GM19438 (cell line): ENCODE results near the gene UROS.

Source experiments
- ATAC-seq: cut with Tn5 transposase; IDR thresholded peaks from one replicate; pipeline ENCODE4 v1.9.1; 2021; ENCODE audit warnings: low read depth; ENCODE audit not compliant: unreplicated experiment

The UROS gene

DNA sequence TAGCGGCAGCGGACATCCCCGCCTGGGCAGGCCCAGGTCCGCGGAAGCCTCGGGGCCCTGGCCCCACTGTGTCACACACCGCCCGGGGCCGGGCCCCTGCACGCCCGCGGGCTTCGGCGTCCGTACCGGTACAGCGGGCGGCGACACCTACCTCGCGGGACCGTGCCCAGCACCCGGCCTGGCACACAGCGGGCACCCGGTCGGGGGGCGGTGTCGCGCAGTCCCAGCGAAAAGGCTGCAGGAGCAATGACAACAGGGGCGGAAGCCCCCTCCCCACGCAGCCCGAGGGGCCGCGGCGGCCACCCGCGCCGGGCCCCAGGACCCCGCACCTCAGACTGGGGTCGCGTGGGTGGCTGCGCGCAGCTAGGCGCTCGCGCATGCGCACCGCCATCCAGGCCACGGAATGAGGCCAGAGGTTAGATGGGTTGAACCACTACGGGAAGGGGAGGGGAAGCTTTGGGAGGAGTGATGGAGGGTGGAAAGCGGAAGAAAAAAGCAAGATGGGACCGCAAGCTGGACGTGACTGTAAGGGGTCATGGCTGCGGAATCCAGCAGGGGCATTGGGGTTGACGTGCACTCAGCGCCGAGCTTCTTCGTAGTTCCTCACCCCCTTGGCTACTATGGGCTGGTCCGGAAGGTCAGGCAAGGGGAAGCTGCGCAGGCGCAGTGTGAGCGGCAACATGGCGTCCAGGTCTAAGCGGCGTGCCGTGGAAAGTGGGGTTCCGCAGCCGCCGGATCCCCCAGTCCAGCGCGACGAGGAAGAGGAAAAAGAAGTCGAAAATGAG, at the start of gene UROS, which contains the start of gene BCCIP:
Gene UROS, minus strand, starts transcription at position 381 of the 785 bp plus-strand sequence. CDS start 6,759 bp downstream, outside the sequence.
Gene BCCIP, plus strand, starts transcription at position 669 of the 785 bp plus-strand sequence. Its CDS starts 12 bp downstream, at position 681.
- peak; percentile 82 for ATAC-seq

- no peak for ATAC-seq
These were observed 48.3 kb upstream of the UROS start for GRCh38 chr10:125871338-125871737.

GRCh38 chr10:125868372-125868975, 45.4 kb upstream of the UROS start:
- no peak for ATAC-seq

DNA sequence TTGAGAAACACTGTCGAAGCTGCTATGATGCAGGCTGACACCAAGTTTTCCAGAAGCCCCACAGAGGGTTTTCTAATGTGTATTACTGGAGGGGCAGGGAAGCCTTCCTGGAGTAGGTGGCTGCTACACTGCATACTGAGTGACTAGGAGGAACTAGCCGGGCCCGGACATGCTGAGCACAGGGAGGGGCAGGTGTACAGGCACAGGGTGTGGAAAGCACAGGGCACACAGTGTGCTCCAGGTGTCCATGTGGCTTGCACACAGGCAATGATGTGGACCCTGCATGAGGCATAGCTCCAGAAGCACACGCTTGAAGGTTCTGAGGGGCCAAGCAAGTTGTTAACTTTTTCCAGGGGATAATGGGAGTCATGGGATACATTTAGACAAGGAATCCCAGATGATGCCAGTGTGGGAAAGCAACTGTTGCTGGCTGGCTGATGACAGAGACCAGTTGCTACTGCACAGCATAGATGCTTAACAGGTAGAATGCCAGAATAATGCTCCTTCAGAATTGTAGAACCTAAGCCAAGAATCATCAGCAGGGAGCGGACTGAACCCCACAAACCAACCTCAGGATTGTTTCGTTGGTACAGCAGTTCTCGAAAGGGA, 43.5 kb upstream of the UROS start:
- no peak for ATAC-seq

GRCh38 chr10:125865120-125865519, 42.1 kb upstream of the UROS start:
- ATAC-seq, result no peak

- no peak for ATAC-seq
These were observed 36.2 kb upstream of the UROS start for GRCh38 chr10:125859128-125859817.

DNA sequence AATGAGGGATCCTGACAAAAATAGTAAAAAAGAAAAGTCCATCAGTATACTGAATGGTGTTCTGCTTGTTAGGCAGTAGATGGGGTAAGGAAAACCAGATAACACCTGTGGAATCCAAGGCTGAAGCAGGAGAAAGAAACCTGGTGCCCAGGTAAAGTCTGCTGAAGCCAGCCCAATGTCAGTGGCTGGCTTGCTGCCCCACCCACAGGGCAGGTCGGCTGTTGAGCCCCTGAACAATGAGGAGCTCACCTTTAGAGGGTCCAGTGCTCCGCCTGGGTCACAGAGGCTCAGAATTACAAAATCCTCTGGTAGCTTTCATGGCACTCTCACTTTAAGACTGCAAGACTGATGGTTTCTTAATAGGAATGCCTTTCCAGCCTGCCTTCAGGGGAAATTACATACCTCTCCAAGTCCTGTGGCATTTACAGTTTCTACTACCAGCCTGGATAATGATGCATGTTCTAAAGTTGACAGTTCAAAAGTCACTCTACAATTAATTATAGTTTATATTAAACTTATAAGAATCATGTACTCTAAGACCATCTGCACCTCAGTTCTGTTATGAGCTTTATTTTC, 34.2 kb upstream of the UROS start:
- no peak for ATAC-seq

GRCh38 chr10:125852487-125852886, 29.4 kb upstream of the UROS start:
- ATAC-seq, result no peak

- ATAC-seq, result no peak
These were observed 28.0 kb upstream of the UROS start for GRCh38 chr10:125850766-125851731.

DNA sequence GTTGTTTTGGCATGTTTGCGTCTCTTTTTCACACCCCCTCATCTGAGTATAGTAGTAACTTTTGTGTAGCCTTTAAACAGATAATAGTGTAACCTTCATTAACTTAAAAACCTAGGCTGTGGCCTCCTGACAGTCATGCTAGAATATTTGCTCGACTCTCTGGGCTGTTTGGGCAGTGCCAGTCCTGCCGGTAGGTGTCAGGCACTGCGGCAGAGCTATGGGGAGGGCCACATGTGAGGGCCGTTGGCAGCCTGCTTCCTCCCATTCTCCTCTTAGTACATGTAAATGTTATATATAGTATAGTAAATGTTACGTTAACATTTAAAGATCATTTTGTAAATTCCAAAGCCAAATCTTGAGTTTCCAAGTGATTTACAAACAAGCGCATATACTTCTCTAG, 26.4 kb upstream of the UROS start:
- ATAC-seq, result no peak

- ATAC-seq, result no peak
These were observed 25.8 kb upstream of the UROS start for GRCh38 chr10:125848857-125849256.

DNA sequence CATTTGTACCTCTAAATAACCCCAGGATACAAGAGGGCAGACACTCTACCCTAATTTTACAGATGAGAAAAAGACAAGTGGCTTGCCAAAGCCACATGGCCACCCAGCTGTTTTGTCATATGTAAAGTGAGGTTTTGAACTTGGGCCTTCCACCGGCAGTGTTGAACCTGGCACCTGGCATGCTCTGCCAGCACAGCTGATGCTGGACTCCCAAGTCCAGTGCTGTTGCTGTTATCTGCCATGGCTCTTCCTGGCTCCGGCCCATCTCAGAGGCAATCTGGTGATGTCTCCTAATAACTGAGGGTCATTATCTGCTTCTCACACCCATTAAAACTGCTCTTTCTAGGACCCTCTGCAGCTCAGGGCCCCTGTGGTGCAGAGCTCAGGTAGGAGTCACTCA, 25.3 kb upstream of the UROS start:
- no peak for ATAC-seq

DNA sequence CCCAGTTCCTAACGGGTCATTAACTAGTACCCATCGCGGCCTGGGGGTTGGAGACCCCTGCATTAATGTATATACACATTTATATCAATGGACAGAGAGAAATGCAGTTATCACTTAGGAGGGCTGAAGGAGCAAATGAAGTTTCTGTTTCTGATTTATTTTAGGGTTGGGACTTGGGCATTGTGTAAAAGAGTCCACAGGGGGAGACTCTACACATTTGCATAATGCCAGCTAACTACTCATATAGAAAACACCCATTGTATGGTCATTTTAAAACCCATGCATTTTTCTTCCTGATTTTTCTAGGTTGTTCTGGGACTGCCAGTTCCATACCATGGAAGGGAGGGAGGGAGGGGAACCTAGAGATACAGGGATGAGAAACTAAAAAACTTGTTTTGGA, 23.8 kb upstream of the UROS start:
- ATAC-seq, result no peak

GRCh38 chr10:125845617-125846016, 22.6 kb upstream of the UROS start:
- no peak for ATAC-seq

- no peak for ATAC-seq
These were observed 21.7 kb upstream of the UROS start for GRCh38 chr10:125844751-125845221.

GRCh38 chr10:125843603-125844329, 20.7 kb upstream of the UROS start:
- ATAC-seq, result no peak

- ATAC-seq, result no peak
These were observed 17.9 kb upstream of the UROS start for GRCh38 chr10:125840955-125841354.

DNA sequence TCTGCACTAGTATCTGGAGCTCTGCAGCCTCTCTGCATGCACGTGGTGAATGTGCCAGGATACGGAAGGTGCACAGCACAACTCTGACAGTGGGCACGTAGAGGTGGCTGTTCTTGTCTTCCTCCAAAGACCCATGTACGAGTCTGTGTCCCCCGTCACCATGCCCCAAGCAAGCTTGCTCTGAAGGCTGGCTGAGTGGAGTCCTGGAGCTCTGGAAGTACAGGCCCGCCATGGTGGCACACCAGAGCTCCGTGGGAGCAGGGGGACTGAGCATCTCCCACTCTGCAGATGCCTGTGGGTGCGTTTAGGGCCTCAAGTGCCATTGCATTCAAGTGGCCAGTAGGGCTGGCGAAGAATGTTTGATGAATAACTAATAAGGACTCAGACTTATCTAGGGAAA, 17.3 kb upstream of the UROS start:
- ATAC-seq, result no peak
